Measurements from ENCODE around the gene ARF5. TPM values are rescaled to one million over a fixed set of nuclear protein-coding genes. Genes with fewer than 3 reads are reported as not detected.

Gene ARF5
- total RNA-seq, 1 donor from 2014 or later = 137 TPM

- Histone ChIP-seq H3K27ac (no peak within 1 kb of the TSS), H3K4me3 (no peak within 1 kb of the TSS), H3K9me3 (no peaks in the 10 kb centered on the region), H3K27me3 (no peaks in the 10 kb centered on the region), H3K4me1 (no peaks in the 10 kb centered on the region), H3K36me3 (no peaks in the 10 kb centered on the region)
- TF ChIP-seq CTCF (IDR thresholded peaks at IDR 0.05) (no peak), POLR2A (IDR thresholded peaks at IDR 0.05) (no peak), POLR2AphosphoS5 (IDR thresholded peaks at IDR 0.05; ENCODE audit: insufficient read depth in 1 of 2, low read depth in 1 of 2) (no peak)
- intact Hi-C loops (cut with DNase I) = no loop called here
- DNase-seq (ENCODE audit: extremely low spot score in 2 of 2) = no peak
Measured at GRCh38 chr7:127618042-127618441, 29.8 kb downstream of the ARF5 start, which contains the start of gene PAX4. PAX4 (minus strand) TSS chr7:127618142; CDS start chr7:127615928, 2,214 bp downstream.

- Histone ChIP-seq H3K36me3 (no peaks in the 10 kb centered on the region), H3K4me3 (no peak overlapping the region), H3K4me1 (no peaks in the 10 kb centered on the region), H3K27ac (no peak overlapping the region), H3K9me3 (no peaks in the 10 kb centered on the region), H3K27me3 (no peaks in the 10 kb centered on the region)
- no peak for DNase-seq (ENCODE audit: extremely low spot score in 2 of 2)
- TF ChIP-seq POLR2AphosphoS5 (IDR thresholded peaks at IDR 0.05; ENCODE audit: insufficient read depth in 1 of 2, low read depth in 1 of 2) = no peak
- no peak for TF ChIP-seq CTCF (IDR thresholded peaks at IDR 0.05)
- no peak for TF ChIP-seq POLR2A (IDR thresholded peaks at IDR 0.05)
- intact Hi-C loops (cut with DNase I) = no loop called here
Measured at GRCh38 chr7:127618775-127619174, 30.6 kb downstream of the ARF5 start.

- H3K9me3 ChIP-seq = no peaks in the 10 kb centered on the region
- no peak for DNase-seq (ENCODE audit: extremely low spot score in 2 of 2)
- no peaks in the 10 kb centered on the region for H3K4me1 ChIP-seq
- intact Hi-C loops (cut with DNase I) = no loop called here
- H3K36me3 ChIP-seq = no peaks in the 10 kb centered on the region
- no peak overlapping the region for H3K27ac ChIP-seq
- H3K4me3 ChIP-seq = no peak overlapping the region
- no peaks in the 10 kb centered on the region for H3K27me3 ChIP-seq
- no peak for TF ChIP-seq POLR2AphosphoS5 (IDR thresholded peaks at IDR 0.05; ENCODE audit: insufficient read depth in 1 of 2, low read depth in 1 of 2)
Measured at GRCh38 chr7:127619681-127620405, 31.6 kb downstream of the ARF5 start.

GRCh38 chr7:127620406-127621233, 32.4 kb downstream of the ARF5 start:
- Histone ChIP-seq H3K27ac (no peak overlapping the region), H3K4me3 (no peak overlapping the region), H3K36me3 (no peaks in the 10 kb centered on the region), H3K9me3 (no peaks in the 10 kb centered on the region), H3K27me3 (no peaks in the 10 kb centered on the region), H3K4me1 (no peaks in the 10 kb centered on the region)
- no peak for DNase-seq (ENCODE audit: extremely low spot score in 2 of 2)
- intact Hi-C loops (cut with DNase I) = no loop called here
- TF ChIP-seq POLR2AphosphoS5 (IDR thresholded peaks at IDR 0.05; ENCODE audit: insufficient read depth in 1 of 2, low read depth in 1 of 2) (no peak), CTCF (IDR thresholded peaks at IDR 0.05) (no peak), POLR2A (IDR thresholded peaks at IDR 0.05) (no peak)

GRCh38 chr7:127625331-127625730, 37.1 kb downstream of the ARF5 start:
- H3K4me1 ChIP-seq = no peaks in the 10 kb centered on the region
- no peak overlapping the region for H3K27ac ChIP-seq
- DNase-seq (ENCODE audit: extremely low spot score in 2 of 2) = no peak
- no peak overlapping the region for H3K4me3 ChIP-seq
- no peaks in the 10 kb centered on the region for H3K27me3 ChIP-seq
- H3K9me3 ChIP-seq = no peaks in the 10 kb centered on the region
- no peaks in the 10 kb centered on the region for H3K36me3 ChIP-seq
- intact Hi-C loops (cut with DNase I) = no loop called here
- TF ChIP-seq POLR2A (IDR thresholded peaks at IDR 0.05) (no peak), CTCF (IDR thresholded peaks at IDR 0.05) (no peak), POLR2AphosphoS5 (IDR thresholded peaks at IDR 0.05; ENCODE audit: insufficient read depth in 1 of 2, low read depth in 1 of 2) (no peak)

Measured in vagina (tissue), 2 donors.